GM21825 (cell line): Measurements from ENCODE around the gene HLA-DRB1.
"Not testable (repeated sequence)": the region's sequence is repeated elsewhere in the genome, so short reads cannot be mapped to it uniquely, and the experiment has no call there.

Experiments used
- ATAC-seq: cut with Tn5 transposase; IDR thresholded peaks from one replicate; pipeline ENCODE4 v1.9.1; 2021; ENCODE audit warnings: mild to moderate bottlenecking, moderate library complexity; ENCODE audit not compliant: unreplicated experiment

HLA-DRB1 gene

GRCh38 chr6:32609731-32610640 is 20.3 kb upstream of the HLA-DRB1 start:
- ATAC-seq = peak; percentile 76

GRCh38 chr6:32609391-32609730 is 19.7 kb upstream of the HLA-DRB1 start:
- no peak for ATAC-seq

- ATAC-seq = no peak
Observed at GRCh38 chr6:32608362-32608761, 18.7 kb upstream of the HLA-DRB1 start.

GRCh38 chr6:32607988-32608298 is 18.3 kb upstream of the HLA-DRB1 start:
- no peak for ATAC-seq

- no peak for ATAC-seq
Observed at GRCh38 chr6:32607263-32607987, 17.8 kb upstream of the HLA-DRB1 start.

- no peak for ATAC-seq
Observed at GRCh38 chr6:32604434-32604877, 14.8 kb upstream of the HLA-DRB1 start.

- ATAC-seq = no peak
Observed at GRCh38 chr6:32603888-32604287, 14.2 kb upstream of the HLA-DRB1 start.

GRCh38 chr6:32603222-32603621 is 13.6 kb upstream of the HLA-DRB1 start:
- ATAC-seq = no peak

GRCh38 chr6:32602383-32602782 is 12.7 kb upstream of the HLA-DRB1 start:
- ATAC-seq = no peak

- no peak for ATAC-seq
Observed at GRCh38 chr6:32597024-32597423, 7.4 kb upstream of the HLA-DRB1 start.

- ATAC-seq = not testable (repeated sequence)
Observed at GRCh38 chr6:32590713-32591112, 1.1 kb upstream of the HLA-DRB1 start.

- ATAC-seq = no peak
Observed at GRCh38 chr6:32588156-32588555, 1.5 kb downstream of the HLA-DRB1 start.

GRCh38 chr6:32583527-32583898 is 6.1 kb downstream of the HLA-DRB1 start:
- no peak for ATAC-seq

- ATAC-seq = no peak
Observed at GRCh38 chr6:32581315-32582095, 8.1 kb downstream of the HLA-DRB1 start.

GRCh38 chr6:32580593-32580992 is 9.1 kb downstream of the HLA-DRB1 start:
- ATAC-seq = no peak

GRCh38 chr6:32578962-32579361 is 10.7 kb downstream of the HLA-DRB1 start:
- ATAC-seq = no peak

- ATAC-seq = not testable (repeated sequence)
Observed at GRCh38 chr6:32577493-32577892, 12.2 kb downstream of the HLA-DRB1 start.

- no peak for ATAC-seq
Observed at GRCh38 chr6:32576250-32576649, 13.4 kb downstream of the HLA-DRB1 start.

GRCh38 chr6:32570363-32570905 is 19.2 kb downstream of the HLA-DRB1 start:
- ATAC-seq = no peak

- ATAC-seq = no peak
Observed at GRCh38 chr6:32568561-32568960, 21.1 kb downstream of the HLA-DRB1 start.

- ATAC-seq = no peak
Observed at GRCh38 chr6:32566957-32567356, 22.7 kb downstream of the HLA-DRB1 start.
